SKM-1 treated with dmso at 0.1 percent for 144 hours (cell line): ENCODE data around the gene RNF126.
"Not testable (repeated sequence)": the region's sequence is repeated elsewhere in the genome, so short reads cannot be mapped to it uniquely, and the experiment has no call there.

Source experiments
- DNase-seq: peaks from one replicate; lab custom pipeline; 2025; ENCODE audit not compliant: unreplicated experiment; lab: John Stamatoyannopoulos, UW

RNF126 gene

GRCh38 chr19:629961-630714, 32.9 kb downstream of the RNF126 start:
- no peak for DNase-seq

- not testable (repeated sequence) for DNase-seq
Measured at GRCh38 chr19:629515-629914, 33.5 kb downstream of the RNF126 start.

DNA sequence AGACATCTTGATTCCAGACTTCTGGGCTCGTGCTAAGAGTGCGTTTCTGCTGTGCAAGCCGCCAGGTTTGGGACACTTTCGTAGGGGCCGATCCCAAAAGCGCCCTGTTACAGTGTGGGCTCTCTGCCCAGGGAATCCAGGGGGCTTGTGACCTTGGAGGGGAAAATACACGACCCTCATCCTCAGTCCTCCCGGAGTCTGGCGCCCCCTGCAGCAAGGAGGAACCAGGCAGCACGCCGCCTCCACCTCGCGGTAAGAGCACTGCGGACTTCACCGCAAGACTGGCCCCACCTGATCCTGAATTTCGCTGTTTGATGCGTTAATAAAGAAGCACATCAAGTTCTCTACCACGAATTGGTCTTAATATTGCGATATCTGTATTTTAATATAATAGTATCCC, 34.8 kb downstream of the RNF126 start:
- no peak for DNase-seq

- DNase-seq, result not testable (repeated sequence)
Measured at GRCh38 chr19:626566-626965, 36.4 kb downstream of the RNF126 start.

DNA sequence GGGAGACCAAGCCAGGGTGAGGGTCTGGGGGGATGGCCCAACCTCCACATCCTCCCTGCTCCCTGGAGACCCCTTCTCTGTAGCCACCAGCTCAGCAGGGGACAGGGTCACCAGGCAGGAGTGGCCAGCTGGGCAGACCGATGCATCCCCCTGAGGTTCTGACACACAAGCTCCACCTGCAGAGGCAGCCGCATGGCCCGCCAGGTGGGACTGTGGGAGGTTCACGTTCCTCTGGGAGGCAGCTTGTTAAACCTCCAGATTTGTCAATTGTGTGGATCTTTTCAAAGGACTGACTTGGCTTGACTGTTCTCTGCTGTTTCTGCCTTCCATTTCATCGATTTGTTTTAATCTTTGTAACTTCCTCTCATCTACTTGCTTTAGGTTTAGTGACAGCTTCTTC, 37.8 kb downstream of the RNF126 start:
- DNase-seq, result no peak

DNA sequence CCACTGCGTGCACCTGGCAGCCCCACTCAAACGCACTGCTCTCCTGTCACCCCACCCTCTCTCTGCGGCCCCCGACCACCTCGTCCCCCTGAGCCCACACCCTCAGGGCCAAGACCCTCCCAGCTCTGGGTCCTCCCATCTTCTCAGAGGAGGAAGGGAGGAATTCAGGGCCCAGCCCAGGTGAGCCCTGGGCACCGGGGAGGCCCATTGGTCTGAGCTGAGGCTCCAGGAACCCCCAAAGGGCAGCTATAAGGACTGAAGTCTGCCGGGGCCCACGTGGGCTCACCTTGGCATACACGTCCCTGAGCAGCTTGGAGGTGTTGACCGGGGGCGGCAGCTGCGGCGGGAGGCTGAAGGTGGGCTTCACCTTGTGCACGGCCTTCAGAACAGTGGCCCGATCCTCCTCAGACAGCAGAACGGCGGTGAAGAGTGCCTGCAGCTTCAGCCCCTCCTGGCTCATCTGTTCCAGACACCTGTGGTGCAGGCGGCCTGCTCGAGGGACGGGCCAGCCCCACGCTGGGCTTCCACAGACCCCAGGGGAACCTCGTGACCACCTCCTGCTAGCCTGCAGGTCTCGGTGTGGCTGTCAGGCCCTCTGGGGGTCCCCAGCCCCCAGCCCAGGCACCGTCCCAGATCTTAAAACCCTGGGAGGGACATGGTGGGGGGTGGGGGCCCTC, 38.4 kb downstream of the RNF126 start:
- no peak for DNase-seq

GRCh38 chr19:623974-624373, 39.0 kb downstream of the RNF126 start:
- DNase-seq, result no peak

- no peak for DNase-seq
Measured at GRCh38 chr19:623175-623916, 39.7 kb downstream of the RNF126 start.

DNA sequence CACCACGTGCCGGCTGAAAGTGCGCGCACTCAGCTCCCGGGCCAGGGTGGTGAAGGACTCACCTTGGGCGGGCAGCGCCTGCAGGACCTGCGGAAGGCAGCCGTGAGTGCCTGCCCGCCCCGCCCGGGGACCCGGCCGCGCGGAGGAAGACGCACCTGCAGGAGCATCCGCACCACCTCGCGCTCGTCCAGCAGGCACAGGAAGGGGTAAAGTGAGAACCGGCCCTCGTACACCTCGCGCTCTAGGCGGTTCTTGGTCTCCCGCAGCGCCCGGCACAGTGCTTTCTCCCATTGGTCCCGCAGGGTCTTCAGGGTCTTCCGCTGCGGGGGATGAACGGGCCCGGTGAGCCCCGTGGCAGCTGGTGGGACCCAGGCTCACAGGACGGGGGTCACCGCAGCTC, 40.3 kb downstream of the RNF126 start:
- DNase-seq, result no peak

GRCh38 chr19:621819-622218, 41.2 kb downstream of the RNF126 start:
- DNase-seq, result no peak

GRCh38 chr19:621191-621590, 41.8 kb downstream of the RNF126 start:
- DNase-seq, result not testable (repeated sequence)

DNA sequence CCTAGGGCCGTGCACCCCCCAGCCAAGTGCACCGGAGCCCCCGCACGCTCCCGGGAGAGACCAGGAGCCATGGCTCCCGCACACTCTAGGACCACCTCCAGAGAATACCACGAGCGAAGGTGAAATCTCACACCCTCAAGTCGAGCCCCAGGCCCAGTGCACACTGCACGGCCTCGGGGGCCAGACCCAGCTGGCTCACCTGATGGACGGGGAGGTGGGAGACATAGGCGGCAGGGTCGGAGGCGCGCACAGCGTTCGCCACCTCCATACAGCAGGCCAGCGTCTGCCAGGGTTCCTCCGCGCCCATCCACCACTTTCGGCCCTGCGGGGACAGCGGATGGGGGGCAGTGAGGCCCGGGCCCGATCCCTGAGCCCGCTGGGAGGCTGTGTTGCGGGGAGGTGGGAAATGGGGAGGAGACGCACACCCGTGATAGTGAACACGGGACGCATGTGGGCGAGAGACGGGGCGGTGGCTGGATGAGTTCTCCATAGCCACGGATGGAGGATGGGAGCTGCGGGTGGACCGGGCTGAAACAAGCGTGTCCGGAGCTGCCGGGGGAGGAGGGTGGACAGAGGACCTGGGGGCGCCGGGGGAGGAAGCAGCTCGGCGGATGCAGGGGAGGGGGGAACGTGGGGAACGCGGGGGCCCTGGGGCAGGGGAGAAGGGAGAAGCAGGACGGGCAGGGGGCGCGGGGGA, 42.7 kb downstream of the RNF126 start:
- DNase-seq, result no peak

DNA sequence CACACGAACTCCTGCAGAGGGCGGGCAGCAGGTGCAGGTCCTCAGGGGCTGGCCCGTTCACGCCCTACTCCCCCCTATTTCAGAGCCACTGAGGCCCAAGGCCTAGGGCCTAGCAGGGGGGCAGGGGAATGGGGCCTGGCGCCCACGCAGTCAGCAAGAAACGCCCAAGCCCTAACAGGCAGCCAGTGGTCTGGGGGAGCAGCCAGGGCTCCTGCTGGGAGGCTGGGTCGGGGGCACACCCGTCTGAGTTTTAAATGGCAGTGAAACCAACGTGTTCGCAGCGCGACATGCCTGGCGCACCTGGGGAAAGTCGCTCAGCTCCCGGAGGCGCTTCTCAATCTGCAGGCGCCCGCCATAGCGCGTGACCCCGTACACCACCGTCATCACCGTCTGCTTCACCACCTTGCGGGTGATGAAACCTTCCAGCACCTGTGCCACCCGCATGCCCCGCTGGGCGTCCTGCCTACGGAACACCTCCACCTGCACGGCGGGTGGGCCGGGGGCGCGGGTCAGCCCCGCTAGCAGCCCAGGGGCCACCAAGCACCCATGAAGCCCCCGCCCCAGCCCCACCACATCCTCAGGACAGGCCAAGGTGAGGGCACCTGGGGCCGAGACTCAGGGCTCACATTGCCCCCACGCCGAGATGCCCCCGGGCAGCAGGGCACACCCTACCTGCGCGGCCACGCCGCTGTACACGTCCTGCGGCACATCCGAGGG, 43.6 kb downstream of the RNF126 start:
- no peak for DNase-seq

DNA sequence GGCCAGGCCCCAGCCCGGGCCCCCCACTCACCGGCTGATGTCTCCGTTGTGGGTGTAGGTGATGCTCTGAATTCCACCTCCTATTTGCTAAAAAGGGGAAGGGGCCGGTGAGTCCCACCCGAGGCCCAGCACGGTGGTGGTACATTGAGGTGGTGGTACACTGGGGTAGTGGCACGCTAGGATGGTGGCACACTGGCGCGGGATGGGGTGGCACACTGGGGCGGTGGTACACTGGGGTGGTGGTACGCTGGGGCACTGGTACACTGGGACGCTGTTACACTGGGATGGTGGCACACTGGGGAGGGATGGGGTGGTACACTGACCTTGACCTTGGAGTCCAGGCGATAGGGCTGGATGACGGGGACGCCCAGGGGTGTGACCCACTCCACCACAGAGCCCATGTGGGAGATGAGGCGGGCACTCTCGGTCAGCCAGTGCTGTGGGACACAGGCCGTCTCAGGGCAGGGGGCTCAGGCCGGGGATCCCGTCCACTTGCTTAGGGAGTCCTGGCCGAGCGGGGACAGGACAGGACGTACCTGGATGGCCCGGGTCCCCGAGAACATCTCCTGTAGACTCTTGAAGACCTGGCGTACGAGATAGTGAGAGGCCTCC, 44.2 kb downstream of the RNF126 start:
- DNase-seq, result no peak

DNA sequence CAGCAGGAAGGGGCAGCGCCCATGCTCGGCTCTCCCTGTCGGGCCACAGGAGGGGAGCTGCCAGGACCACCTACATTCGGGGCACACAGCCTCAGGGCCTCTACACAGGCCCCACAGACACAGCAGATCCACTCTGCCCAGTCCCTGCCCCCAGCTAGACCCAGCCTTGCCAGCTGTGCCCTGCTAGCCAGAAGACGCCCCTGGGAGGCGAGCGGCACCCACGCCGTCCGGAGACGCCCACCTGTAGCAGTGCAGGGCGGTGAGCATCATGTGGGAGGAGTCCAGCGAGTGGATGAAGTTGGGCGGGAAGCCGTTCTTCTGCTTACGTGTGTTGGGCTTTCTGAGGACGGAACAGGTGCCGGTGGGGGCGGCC, 44.8 kb downstream of the RNF126 start:
- no peak for DNase-seq

GRCh38 chr19:617551-618246, 45.3 kb downstream of the RNF126 start:
- DNase-seq, result no peak

DNA sequence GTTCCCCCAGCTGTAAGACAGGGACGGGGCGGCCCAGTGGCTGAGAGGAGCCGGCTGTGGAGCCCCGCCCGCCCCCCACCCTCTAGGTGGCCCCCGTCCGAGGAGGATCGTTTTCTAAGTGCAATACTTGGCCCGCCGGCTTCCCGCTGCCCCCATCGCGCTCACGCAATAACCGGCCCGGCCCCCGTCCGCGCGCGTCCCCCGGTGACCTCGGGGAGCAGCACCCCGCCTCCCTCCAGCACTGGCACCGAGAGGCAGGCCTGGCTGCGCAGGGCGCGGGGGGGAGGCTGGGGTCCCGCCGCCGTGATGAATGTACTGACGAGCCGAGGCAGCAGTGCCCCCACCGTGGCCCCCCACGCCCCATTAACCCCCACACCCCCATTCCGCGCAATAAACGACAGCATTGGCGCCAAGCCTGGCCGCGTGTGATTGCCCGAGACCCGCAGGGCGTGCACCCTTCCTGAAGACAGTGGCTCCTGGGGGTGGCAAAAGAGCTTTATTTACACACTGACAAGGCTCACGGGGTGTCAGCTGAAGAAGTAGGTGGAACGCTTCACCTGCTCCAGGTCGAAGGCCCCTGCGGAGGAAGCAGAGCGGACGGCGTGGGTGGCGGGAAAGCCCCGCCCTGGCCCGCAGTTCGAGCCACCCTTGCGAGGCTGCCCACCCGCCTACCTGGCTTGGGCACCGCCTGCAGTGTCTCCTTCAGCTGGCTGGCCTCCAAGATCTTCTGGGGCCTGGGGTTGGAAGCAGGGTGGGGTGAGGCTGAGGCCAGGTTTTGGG, 46.1 kb downstream of the RNF126 start:
- DNase-seq, result no peak

DNA sequence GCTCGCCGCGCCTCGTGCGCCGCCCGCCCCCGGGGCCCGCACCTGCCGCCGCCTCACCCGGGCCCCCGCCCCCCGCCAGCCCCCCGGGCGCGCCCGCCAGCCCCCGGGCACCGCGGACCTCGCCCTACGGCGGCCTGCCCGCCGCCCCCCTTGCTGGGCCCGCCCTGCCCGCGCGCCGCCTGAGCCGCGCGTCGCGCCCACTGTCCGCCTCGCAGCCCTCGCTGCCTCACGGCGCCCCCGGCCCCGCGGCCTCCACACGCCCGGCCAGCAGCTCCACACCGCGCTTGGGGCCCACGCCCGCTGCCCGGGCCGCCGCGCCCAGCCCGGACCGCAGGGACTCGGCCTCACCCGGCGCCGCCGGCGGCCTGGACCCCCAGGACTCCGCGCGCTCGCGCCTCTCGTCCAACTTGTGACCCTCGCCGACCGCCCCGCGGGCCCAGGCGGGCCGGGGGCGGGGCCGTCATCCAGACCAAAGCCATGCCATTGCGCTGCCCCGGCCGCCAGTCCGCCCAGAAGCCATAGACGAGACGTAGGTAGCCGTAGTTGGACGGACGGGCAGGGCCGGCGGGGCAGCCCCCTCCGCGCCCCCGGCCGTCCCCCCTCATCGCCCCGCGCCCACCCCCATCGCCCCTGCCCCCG, 46.8 kb downstream of the RNF126 start:
- no peak for DNase-seq

- no peak for DNase-seq
Measured at GRCh38 chr19:615619-616018, 47.4 kb downstream of the RNF126 start.
